Endothelial cell of umbilical vein (primary cell): ENCODE results near the gene CHMP4B. TPM values are rescaled to one million over a fixed set of nuclear protein-coding genes. Genes with fewer than 3 reads are reported as not detected.
A peak's percentile ranks its signal among the peaks of the same experiment; 100 is the strongest.

Source experiments
- BruUV-seq: library from RNA; stranded (reverse); fragments of 400-500 nt; replicated peaks from 2 replicates; lab custom pipeline; 2021; lab: Mats Ljungman, UMichigan
- CTCF ChIA-PET: fragments of 300-600, 350-600 bp; sonication (Branson Sonifier 250); formaldehyde crosslinking; loops from one replicate; lab custom pipeline; 2021; ENCODE audit warnings: antibody characterized with exemption, inconsistent platforms; lab: Charles Lee
- POLR2A ChIA-PET: fragments of 300-600, 350-600 bp; sonication (Branson Sonifier 250); formaldehyde crosslinking; loops from one replicate; lab custom pipeline; 2021; ENCODE audit warnings: antibody characterized with exemption, inconsistent platforms; lab: Charles Lee
- DNase-seq: peaks from one replicate; pipeline ENCODE4 v3.0.0-alpha.2; 2011; ENCODE audit warnings: low read depth, low spot score
- FAIRE-seq: peaks from 2 replicates; lab custom pipeline; 2011; peaks lifted over from hg19 to GRCh38; lab: Jason Lieb, UNC
- H2AFZ ChIP-seq: 2 replicates; pipeline ENCODE4 v1.6.0; 2012; ENCODE audit warnings: low read depth, low read length, control low read depth, inconsistent platforms
- H3K27ac ChIP-seq: 2 replicates; pipeline ENCODE4 v1.5.1; 2011; ENCODE audit warnings: low read depth, mild to moderate bottlenecking, control low read depth, low read length, moderate library complexity; ENCODE audit not compliant: insufficient read depth
- H3K27me3 ChIP-seq, 2 experiments: 2 replicates each; pipeline versions ENCODE4 v1.6.0 to v1.6.1; 2011; ENCODE audit warnings: low read length in 2 of 2, mixed read lengths in 1 of 2; ENCODE audit not compliant: control insufficient read depth in 2 of 2, insufficient read depth in 2 of 2
- H3K36me3 ChIP-seq, 2 experiments: 2 replicates in 1 of 2; 3 replicates in 1 of 2; pipeline ENCODE4 v1.5.1; 2011; ENCODE audit warnings: low read length in 2 of 2, mild to moderate bottlenecking in 1 of 2, moderate library complexity in 1 of 2; ENCODE audit not compliant: control insufficient read depth in 2 of 2, insufficient read depth in 2 of 2; ENCODE audit errors: extremely low read depth in 1 of 2
- H3K4me1 ChIP-seq: 3 replicates; pipeline ENCODE4 v1.5.1; 2011; ENCODE audit warnings: mild to moderate bottlenecking, low read length; ENCODE audit not compliant: control insufficient read depth, insufficient read depth; ENCODE audit errors: extremely low read depth
- H3K4me2 ChIP-seq: 2 replicates; pipeline ENCODE4 v1.6.1; 2011; ENCODE audit warnings: low read length, control low read depth, mixed read lengths; ENCODE audit not compliant: insufficient read depth
- H3K4me3 ChIP-seq, 3 experiments: fragments of 200-600 bp in 1 of 3; sonication (generic), shearing (Covaris generic) in 1 of 3; replicated peaks in 1 of 3; 2 replicates each; pipeline ENCODE4 v1.5.1; 2011 to 2016; ENCODE audit warnings: control low read depth in 3 of 3, low read length in 3 of 3, mild to moderate bottlenecking in 2 of 3, inconsistent platforms in 1 of 3, low read depth in 1 of 3, moderate library complexity in 1 of 3; ENCODE audit not compliant: insufficient read depth in 1 of 3
- H3K79me2 ChIP-seq: 2 replicates; pipeline ENCODE4 v1.6.0; 2012; ENCODE audit warnings: low read length, inconsistent platforms; ENCODE audit not compliant: control insufficient read depth, insufficient read depth
- H3K9ac ChIP-seq: replicated peaks from 2 replicates; pipeline ENCODE3; 2011; ENCODE audit warnings: low read length, control low read depth; ENCODE audit not compliant: insufficient read depth; ENCODE audit errors: extremely low read depth
- H3K9me1 ChIP-seq: replicated peaks from 3 replicates; pipeline ENCODE4 v1.6.0; 2011; ENCODE audit warnings: mild to moderate bottlenecking, low read length; ENCODE audit not compliant: control insufficient read depth, insufficient read depth; ENCODE audit errors: extremely low read depth
- H3K9me3 ChIP-seq: replicated peaks from 2 replicates; pipeline ENCODE4 v1.5.1; 2012; ENCODE audit warnings: low read length, inconsistent platforms; ENCODE audit not compliant: control insufficient read depth, insufficient read depth
- H4K20me1 ChIP-seq: replicated peaks from 2 replicates; pipeline ENCODE3; 2011; ENCODE audit warnings: mild to moderate bottlenecking, low read length; ENCODE audit not compliant: control insufficient read depth, insufficient read depth; ENCODE audit errors: extremely low read depth
- CTCF ChIP-seq, 2 donors: IDR thresholded peaks; 1 replicate in 1 of 2; 2 replicates in 1 of 2; pipeline ENCODE4 v1.5.1; 2011; ENCODE audit warnings: low read length in 2 of 2, mild to moderate bottlenecking in 2 of 2, moderate library complexity in 2 of 2, control low read depth in 1 of 2, inconsistent platforms in 1 of 2, low read depth in 1 of 2; ENCODE audit not compliant: insufficient read depth in 1 of 2; ENCODE audit errors: extremely low read depth in 1 of 2
- EZH2 ChIP-seq: IDR thresholded peaks from 2 replicates; pipeline ENCODE4 v1.6.1; 2012; ENCODE audit warnings: borderline replicate concordance, low read depth, mild to moderate bottlenecking, moderate library complexity, low read length, inconsistent platforms; ENCODE audit not compliant: severe bottlenecking
- FOS ChIP-seq: IDR thresholded peaks from 2 replicates; pipeline ENCODE4 v1.6.1; 2011; ENCODE audit warnings: mild to moderate bottlenecking, low read length, moderate library complexity, borderline replicate concordance; ENCODE audit not compliant: insufficient read depth
- GATA2 ChIP-seq: IDR thresholded peaks from 2 replicates; pipeline ENCODE4 v1.7.0; 2011; ENCODE audit warnings: low read depth, mild to moderate bottlenecking, moderate library complexity, mixed read lengths, low read length; ENCODE audit not compliant: insufficient read length, insufficient read depth
- JUN ChIP-seq: IDR thresholded peaks from 2 replicates; pipeline ENCODE4 v1.6.1; 2011; ENCODE audit warnings: borderline replicate concordance, low read depth; ENCODE audit not compliant: insufficient read length, insufficient read depth
- MAX ChIP-seq: IDR thresholded peaks from 2 replicates; pipeline ENCODE4 v1.6.1; 2011; ENCODE audit not compliant: insufficient read depth, insufficient read length
- MYC ChIP-seq: IDR thresholded peaks from one replicate; pipeline ENCODE4 v1.6.1; 2011; ENCODE audit warnings: mild to moderate bottlenecking, low read depth, low read length
- POLR2A ChIP-seq: IDR thresholded peaks from 2 replicates; pipeline ENCODE4 v1.6.1; 2012; ENCODE audit warnings: low read depth, mild to moderate bottlenecking, control low read depth, low read length
- POLR2AphosphoS5 ChIP-seq: IDR thresholded peaks from 2 replicates; pipeline ENCODE4 v1.6.1; 2012; ENCODE audit warnings: low read depth, mild to moderate bottlenecking, control low read depth, low read length, moderate library complexity; ENCODE audit not compliant: insufficient read depth
- dilution Hi-C: fragments of 300-500 bp; cut with MboI; formaldehyde crosslinking; loops from one replicate; pipeline ENCODE4 v1.15.0; 2019; ENCODE audit warnings: low sequenced_read_pairs; ENCODE audit not compliant: extremely low pct_ligation_motif_present
- intact Hi-C: fragments of 100-400 bp; cut with micrococcal nuclease; formaldehyde crosslinking; loops from one replicate; pipeline ENCODE4 v1.10.0; 2022
- polyA plus RNA-seq, 4 experiments: library from polyadenylated mRNA; depleted of rRNA in 3 of 4; stranded (reverse) in 3 of 4; unstranded in 1 of 4; fragments of >200 nt; gene quantifications; 2 replicates each; pipeline versions ENCODE4 v1.2.1 to v1.2.3, GENCODE V29; 2011 to 2012; ENCODE audit warnings: missing spikeins in 1 of 4
- total RNA-seq: library from RNA; stranded (reverse); gene quantifications from 2 replicates; pipeline ENCODE4 v1.2.3, GENCODE V29; 2021

CHMP4B gene
- total and polyA plus RNA-seq, 2 donors (not counting 3 experiments of a cell fraction or from before 2014, with no cell fraction given) = 64.7 to 112 TPM

DNA sequence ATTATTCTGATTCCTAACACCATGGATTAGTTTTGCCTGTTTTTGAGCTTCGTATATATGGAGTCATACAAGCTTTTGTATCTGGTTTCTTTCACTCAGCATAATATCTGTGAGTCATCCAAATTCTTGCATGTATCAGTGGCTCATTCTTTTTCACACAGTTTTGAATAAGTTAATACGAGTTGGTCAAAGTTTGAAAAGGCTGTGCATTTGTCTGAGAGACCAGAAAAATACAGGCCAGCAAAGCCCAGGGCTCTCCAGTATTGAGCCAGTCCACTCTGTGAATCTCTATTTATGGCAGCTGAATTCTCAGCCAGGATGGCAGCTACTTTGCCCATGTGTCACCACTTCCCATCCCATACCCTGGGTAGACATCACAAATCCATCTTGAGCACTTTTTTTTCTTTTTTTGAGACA is 7.2 kb upstream of the CHMP4B start:
- H3K4me3 ChIP-seq = no peak overlapping the region
- no TSS peak for BruUV-seq
- no peaks in the 10 kb centered on the region for H4K20me1 ChIP-seq
- H3K27me3 ChIP-seq = no peaks in the 10 kb centered on the region
- ChIA-PET POLR2A (interaction anchor here (0.6 kb wide), 1 partner anchor 19 kb away, joined by 3 read pairs; no protein-coding TSS in a partner anchor), CTCF (interaction anchor here (0.5 to 4.3 kb wide), 4 partner anchors 12 to 136 kb away, joined by 3 to 19 read pairs (median 4); no protein-coding TSS in a partner anchor)
- no peaks in the 10 kb centered on the region for H3K36me3 ChIP-seq
- H3K4me2 ChIP-seq = no peak overlapping the region
- dilution Hi-C loops = no loop called here
- H3K9me1 ChIP-seq = no peaks in the 10 kb centered on the region
- intact Hi-C loops = no loop called here
- TF ChIP-seq FOS (peak; percentile 61), POLR2A (no peak)
- peak overlapping the region; percentile 54 for H2AFZ ChIP-seq
- H3K9ac ChIP-seq = no peak overlapping the region
- DNase-seq = peak; percentile 38
- peaks cover 9% of the 10 kb centered on the region for H3K4me1 ChIP-seq
- FAIRE-seq = peak; percentile 75
- H3K27ac ChIP-seq = peak overlapping the region; percentile 13
- H3K9me3 ChIP-seq = no peaks in the 10 kb centered on the region
- no peaks in the 10 kb centered on the region for H3K79me2 ChIP-seq

DNA sequence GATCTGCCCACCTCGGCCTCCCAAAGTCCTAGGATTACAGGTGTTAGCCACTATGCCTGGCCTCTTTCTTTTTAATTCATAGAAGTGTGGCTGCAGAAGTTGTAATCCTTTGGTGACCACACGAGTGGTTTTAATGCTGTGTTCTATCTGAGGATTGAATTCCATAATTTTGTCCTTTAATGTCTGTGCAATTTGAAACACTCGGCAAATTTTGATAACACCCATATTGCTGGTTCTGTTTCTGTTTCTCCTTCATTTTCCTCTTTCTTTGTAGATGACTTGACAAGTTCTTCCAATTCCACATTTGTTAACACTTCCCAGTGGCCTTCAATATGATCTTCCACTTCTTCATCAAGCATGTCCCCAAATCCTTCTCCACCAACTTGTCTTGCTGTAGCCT is 2.8 kb upstream of the CHMP4B start:
- TF ChIP-seq FOS = no peak
- no peak for TF ChIP-seq POLR2AphosphoS5
- no peak for TF ChIP-seq EZH2
- TF ChIP-seq CTCF (IDR thresholded peaks at IDR 0.05; ENCODE audit: extremely low read depth in 1 of 2, insufficient read depth in 1 of 2, low read depth in 1 of 2, low read length in 2 of 2) = no peak
- no peak for TF ChIP-seq GATA2
- TF ChIP-seq MYC = no peak
- no peak for TF ChIP-seq MAX
- no peak for TF ChIP-seq JUN
- no peak for TF ChIP-seq POLR2A
- Histone ChIP-seq H3K36me3 (no peaks in the 10 kb centered on the region), H4K20me1 (no peaks in the 10 kb centered on the region), H3K27me3 (no peaks in the 10 kb centered on the region), H3K4me2 (no peak overlapping the region), H3K9me3 (no peaks in the 10 kb centered on the region), H3K27ac (no peak overlapping the region), H3K9me1 (no peaks in the 10 kb centered on the region), H3K79me2 (peaks cover 19% of the 10 kb centered on the region), H2AFZ (no peak overlapping the region), H3K4me3 (no peak overlapping the region), H3K4me1 (peaks cover 18% of the 10 kb centered on the region), H3K9ac (no peak overlapping the region)
- POLR2A ChIA-PET = no interaction called here
- intact Hi-C loops (no loop called here), dilution Hi-C loops (no loop called here)
- DNase-seq (no peak), FAIRE-seq (no peak)
- BruUV-seq = no TSS peak
- CTCF ChIA-PET = no interaction called here
